Daoy (cell line): ENCODE measurements around the gene FAM221B. TPM values are rescaled to one million over a fixed set of nuclear protein-coding genes. Genes with fewer than 3 reads are reported as not detected.
A peak's percentile ranks its signal among the peaks of the same experiment; 100 is the strongest.

Experiments used
- DNase-seq: peaks from one replicate; pipeline ENCODE4 v3.0.0-alpha.2; 2015; ENCODE audit warnings: low read depth
- total RNA-seq: library from RNA; depleted of rRNA; stranded (reverse); fragments of >200 nt; shearing (Covaris generic); gene quantifications from 2 replicates; pipeline ENCODE4 v1.2.3, GENCODE V29; 2014; rRNA removed

Gene FAM221B, protein sequence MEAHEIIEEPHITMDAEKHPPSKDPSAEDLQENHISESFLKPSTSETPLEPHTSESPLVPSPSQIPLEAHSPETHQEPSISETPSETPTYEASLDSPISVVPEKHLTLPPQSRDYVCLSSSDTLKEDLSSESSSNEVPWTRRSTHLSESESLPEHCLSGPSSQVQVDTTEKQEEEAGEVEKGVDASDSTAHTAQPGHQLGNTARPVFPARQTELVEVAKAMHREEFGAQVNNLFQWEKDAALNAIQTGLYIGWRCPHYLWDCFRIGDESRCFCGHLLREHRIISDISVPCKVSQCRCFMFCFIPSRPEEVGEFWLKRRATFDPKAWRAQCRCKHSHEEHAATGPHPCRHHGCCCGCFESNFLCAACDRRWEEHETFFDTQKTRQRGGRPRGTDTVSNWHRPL
- total RNA-seq, result not detected in 2 replicates

DNA sequence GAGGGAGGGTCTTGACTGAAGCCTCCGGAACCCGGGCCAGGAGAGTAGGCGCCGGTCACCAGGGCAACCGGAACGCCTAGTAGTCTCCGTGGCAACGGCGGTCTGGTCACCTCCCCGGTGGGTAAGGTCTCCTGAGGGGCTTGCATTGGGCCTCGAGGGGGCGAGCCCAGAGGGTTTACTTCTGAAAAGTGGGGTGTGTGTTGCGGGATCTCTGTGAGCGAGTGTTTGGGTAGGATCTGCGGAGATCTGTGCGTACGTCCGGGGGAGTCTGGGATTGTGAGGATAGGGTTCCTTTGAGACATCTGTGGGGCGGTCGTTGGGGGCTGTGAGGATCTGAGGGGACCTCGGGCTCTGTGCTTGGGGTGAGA, at the start of gene FAM221B:
TSS of gene FAM221B (minus strand) at position 17 of the 368 bp plus-strand sequence. CDS start 2,571 bp downstream, outside the sequence.
- DNase-seq, result no peak

DNA sequence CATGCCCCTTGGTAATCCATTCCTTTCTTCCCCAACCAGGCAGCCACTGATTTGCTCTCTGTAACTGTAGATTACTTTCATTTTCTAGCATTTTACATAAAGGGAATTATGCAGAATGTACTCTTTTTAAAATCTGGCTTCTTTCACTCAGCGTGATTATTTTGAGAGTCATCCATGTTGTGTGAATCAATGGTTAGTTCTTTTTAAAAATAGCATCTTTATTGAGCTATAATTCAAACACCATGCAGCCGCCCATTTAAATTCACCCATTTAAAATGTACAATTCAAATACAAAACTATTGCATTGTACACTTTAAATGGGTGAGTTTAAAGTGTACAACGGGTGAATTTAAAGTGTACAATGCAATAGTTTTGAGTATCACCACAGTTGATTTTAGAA, 44.0 kb upstream of the FAM221B start:
- no peak for DNase-seq

DNA sequence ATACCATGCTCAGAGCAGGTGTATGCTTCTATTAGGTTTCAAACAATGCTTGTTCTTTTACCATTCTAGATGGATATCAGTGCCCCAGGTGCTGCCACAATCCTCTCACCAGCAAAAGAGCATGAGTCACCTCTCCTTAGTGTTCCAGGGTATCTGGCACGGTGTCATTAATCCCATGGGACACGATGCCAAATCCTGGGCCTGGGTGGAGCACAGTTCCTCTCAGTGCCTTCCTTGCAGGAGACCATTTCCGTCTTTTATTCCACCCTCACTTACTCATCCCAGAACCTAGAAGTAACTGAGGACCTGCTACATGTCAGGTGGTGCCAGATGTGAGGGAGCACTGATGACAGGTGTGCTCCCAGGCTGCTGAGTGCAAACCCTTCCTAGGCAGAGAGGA, 43.0 kb upstream of the FAM221B start:
- DNase-seq, result peak; percentile 30

DNA sequence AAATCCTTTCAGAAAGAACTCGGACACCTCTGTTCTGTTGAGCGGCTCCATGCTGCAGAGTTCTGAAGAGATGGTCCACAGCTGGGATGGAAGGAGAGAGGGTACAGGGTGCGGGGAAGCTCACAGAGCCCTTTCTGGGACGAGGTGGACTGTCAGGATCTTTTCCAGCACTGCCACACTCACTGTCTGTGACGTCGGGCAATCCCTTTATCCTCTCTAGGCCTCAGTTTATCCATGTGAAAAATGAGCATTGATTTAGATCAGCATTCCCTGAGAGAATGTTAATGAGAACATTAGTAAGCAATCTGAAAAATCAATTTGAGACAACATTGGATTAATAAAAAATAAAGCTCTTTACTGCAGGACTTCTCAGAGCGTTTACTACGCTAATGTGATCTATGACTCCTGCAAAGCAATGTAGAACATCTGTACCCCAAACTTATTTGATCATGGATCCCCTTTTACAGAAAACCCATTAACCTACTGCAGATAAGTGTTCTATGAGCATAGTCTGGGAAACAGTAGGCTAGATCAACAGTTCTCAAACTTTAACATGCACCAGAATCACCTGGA, 41.9 kb upstream of the FAM221B start, which contains the start of gene OR13J1:
TSS of gene OR13J1 (minus strand) at position 51 of the 573 bp plus-strand sequence. CDS start at position 51, 0 bp downstream.
- DNase-seq, result no peak

DNA sequence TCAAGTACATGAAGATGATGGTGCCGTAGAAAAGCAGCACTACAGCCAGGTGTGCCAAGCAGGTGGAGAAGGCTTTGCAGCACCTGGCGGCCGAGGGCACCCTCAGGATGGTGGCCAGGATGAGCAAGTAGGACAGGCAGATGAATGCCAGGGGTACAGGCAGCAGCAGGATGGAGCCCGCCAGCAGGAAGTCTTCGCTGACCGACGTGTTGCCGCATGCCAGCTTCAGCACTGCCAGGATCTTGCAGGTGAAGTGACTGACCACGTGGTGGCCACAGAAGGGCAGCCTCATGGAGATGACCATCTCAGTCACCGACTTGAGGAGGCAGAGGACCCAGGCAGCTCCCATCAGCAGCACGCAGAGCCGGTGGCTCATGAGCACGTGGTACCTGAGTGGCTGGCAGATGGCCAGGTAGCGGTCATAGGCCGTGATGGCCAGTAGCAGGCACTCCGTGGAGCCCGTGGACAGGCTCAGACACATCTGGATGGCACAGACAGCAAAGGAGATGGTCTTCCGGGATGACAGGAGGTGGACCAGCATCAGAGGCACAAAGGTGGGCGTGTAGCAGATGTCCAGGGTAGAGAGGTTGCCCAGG, 41.2 kb upstream of the FAM221B start:
- DNase-seq, result no peak

DNA sequence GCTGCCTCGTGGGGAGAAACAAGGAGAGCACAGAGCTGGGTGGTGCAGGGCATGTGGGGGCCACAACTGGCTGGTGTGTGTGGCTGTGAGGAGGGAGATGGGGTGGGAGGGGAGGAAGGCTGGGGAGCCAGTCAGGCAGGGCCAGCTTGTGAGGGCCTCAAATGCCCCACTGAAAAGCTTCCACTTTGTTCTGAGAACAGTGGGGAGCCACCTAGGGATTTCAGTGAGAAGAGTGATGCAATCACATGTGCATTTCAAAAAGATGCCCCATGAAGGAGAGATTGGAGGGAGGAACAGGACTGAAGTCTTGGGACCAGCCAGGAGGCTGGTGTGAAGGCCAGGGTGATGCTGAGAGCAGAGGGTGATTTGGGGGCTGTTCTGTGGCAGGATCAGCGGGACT, 40.4 kb upstream of the FAM221B start:
- no peak for DNase-seq

DNA sequence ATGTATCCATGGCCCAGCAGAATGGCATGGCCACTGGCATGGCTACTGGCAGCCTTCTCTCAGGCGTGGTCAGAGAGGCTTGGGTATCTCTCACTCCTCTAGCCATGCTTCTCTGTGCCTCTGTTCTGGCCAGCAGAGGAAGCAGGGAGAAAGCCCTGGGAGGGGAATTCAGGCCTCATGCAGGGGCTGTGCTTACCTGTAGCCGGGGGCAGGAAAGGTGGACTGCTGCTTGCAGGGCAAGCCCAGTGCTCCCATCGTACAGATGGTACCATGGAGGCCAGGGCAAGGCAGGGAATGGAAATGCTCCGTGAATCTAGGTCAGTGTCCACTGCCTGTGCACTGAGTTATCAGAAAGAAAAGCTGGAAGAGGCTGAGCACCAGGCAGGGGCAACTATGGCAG, 39.0 kb upstream of the FAM221B start:
- DNase-seq, result no peak

DNA sequence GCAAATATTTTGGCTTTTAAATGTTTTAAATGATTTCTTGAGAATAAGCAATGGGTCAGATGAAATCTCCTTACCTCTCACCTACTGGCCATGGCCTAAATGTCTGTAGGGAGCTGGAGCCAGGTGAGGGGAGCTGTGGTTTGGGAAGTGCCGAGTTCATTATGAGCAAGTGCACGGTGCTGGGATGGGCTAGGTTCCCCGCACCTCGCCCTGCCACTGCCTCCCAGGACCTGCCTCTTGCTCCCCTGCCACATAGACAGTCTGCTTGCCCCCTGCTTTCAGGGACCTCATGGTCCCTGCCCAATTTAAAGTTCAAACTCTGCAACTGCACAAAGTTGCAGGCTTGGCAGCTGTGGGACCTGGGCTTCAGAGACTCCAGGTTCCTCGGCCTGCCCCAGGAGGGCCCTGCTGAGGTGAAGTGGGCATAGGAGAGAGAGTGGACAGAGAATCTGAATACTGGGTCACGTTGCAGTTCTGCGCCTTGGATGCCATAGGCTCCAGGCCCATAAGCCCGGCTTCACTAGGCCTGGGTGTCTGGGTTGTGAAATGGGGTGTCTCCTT, 36.2 kb upstream of the FAM221B start:
- no peak for DNase-seq

DNA sequence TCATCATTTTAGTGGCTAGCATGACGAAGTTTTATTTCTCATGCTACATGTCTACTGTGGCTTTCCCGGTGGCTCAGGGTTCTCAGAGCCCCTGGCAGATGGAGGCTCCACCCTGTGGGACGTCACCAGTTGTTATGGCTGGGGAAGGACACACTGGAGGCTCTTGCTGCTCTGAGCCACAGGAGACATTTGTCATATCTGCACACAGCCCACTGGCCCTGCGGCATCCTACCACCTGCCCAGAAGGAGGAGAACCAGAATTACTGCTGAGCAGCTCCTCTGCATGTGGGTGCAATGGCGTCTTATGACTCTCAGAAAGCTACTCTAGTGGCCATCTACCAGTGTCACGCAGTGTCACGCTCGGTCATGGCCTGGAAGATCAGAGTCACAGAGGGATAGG, 35.1 kb upstream of the FAM221B start:
- no peak for DNase-seq

DNA sequence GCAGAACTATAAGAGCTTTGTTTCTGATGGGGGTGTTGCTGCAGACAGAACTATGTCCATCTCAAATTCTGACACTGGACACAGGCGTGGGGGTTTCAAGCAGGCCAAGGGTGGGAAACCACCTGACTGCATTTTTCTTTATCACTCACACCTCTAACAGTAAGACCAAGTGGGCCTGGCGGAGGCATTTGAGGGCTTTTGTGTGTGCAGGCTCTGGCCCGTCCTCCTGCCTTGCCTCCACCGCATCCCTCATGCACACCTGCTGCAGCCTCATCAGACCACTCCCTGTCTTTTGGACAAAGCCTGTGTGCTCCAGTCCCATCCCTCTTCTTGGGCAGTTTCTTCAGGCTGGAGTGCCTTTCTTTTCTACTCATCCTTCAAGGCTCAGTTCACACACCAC, 33.8 kb upstream of the FAM221B start:
- DNase-seq, result no peak

DNA sequence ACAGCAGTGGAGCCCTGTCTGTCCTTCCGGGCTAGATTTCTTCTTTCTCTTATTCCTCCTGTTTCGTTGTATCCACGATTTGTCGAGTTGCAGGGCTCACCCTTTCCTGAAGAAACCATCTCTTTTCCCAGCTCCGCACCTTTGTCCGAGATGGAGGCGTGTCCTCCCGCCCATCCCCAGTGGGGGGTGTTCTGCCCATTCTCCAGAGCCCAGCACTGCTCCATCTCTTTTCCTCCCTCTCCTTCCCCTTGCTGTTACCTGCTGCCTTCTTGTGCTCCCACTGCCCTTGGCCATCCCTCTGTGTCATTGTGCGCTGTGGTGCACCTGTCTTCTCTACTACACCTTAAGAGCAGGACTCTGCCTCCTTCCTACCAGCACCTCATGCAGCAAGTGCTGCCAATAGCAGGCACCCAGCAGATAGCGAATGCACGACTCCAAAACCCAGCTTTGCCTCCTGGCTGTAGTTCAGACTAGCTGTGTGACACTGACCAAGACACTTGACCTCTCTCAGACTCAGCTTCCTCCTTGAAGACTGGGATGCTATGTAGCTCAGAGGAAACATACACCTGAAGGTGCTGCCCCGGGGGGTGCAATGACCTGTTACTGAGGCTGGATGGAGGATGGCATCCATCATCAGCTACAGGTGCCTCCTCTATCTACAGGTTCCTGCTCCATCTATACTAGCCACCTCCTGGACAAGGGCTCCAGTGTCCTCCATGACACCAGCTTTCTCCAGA, 32.8 kb upstream of the FAM221B start:
- DNase-seq, result no peak

DNA sequence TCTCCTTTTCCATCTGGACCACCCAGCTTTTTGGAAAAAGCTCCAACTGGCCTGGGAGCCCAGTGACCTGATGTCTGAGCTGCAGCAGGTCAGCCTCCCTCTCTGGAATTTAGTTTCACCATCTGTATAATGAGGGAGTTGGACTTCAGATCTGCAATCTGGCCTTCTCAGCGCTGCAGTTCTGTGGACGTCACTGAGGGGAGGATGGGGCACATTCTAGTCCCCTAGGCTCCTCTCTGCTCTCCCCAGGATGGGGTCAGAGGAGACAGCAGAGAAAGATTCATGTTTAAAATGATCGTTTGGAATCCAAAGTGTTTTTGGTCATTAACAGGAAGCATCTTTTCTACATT, 31.4 kb upstream of the FAM221B start:
- DNase-seq, result no peak

DNA sequence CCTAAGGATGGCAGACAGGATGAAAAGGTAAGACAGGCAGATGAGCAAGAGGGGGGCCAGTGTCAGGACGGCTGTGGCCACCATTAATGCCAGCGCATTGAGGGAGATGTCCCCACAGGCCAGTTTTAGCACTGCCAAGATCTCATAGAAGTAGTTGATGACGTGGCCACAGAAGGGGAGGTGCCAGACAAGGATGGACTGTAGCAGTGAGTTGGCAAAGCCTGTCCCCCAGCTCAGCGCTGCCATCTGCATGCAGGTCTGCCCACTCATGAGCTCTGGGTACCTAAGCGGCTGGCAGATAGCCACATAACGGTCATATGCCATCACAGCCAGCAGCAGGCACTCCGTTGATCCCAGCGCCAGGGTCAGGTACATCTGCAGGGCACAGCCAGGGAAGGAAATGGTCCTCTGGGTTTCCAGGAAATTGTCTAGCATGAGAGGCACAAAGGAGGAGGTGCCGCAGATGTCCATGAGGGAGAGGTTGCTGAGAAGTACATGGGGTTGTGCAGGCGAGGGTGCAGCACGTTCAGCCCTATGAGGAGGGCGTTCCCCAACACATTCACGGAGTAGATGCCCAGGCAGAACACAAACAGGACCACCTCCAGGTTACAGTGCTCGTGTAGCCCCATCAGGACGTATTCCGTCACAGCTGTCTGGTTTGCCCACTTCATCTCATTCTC, 30.9 kb upstream of the FAM221B start:
- DNase-seq, result peak; percentile 61

DNA sequence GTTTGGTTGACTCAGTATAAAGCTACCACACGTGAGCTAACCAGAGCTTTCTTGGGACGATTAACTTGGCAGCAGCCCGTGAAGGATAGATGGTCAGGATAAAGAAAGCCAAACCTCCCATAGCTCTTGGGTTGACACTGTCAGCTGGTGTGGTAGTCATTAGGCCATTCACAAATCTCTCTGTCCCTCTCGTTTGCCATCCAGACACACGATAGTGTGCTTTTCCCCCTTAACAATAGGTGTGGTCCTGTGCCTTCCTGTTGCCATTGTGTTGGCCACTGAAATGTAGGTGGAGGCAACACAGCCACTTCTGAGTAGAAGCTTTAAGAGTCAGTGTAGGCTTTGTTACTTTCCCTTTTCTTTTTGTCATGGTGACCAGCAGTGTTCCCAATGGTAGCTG, 29.9 kb upstream of the FAM221B start:
- no peak for DNase-seq

DNA sequence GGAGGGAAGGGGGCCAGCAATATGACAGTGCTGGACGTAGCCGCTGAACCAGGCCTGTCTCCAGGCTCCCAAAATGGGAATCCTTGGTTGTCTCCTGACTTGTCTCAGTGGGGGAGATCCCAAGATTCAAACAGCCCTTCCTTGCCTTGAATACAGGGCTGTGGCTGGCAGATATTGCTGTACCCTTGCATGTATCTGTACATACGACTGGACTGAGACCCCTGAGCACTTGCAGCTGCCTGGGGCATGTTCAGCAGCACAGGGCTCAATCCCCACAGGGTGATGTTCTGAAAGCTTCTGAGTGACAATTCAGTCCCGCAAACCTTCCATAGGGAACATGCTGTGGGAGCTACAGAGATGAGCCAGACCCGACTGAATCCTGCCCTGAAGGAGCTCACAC, 28.4 kb upstream of the FAM221B start:
- no peak for DNase-seq

DNA sequence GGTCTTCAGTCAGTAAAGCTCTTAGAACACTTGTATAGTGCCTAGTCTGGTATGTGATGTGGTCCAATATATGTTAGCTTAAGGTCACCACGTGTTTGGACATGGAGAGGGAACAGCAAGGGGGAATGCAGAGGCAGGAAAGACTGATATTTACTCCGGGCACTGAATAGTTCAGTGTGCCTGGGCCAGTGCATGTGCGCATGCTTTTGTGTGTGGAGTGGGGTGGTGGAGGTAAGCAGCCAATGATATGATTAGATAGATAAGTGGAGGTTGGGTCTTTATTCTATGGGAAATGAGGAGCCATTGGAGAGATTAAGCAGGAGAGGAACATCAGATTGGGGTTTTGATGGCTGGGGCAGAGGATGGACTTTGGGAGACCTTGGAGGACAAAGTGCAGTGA, 27.7 kb upstream of the FAM221B start:
- DNase-seq, result no peak

DNA sequence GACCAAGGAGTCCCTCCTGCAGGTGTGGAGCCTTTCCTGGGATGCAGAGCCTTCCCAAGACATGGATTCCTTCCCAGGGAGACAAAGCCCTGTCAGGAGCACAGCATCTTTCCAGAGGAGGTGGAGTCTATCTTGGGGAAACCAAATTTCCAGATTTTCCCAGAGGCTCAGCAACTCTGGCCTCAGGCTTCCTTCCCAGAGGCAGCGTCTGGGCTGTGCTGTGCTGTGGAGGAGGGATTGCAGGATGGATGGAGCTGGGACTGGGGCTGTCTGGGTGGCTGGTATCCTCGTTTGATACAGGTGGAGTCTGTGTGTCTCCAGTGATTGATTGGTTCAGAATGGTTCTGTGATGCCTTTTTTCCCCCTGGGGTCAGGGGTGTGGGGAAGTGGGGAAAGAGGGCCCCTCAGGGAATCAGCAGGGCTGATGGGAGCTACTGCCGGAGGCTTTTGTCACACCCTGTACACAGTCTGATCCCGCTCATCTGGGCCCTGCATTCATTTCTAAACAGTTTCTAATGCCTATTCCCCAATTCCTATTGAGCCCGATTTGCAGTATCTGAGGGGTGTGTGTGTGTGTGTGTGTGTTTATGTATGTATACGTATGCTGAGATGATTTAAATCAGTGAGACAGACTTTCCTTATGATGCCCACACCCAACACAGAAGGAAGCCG, 25.7 kb upstream of the FAM221B start:
- DNase-seq, result no peak

DNA sequence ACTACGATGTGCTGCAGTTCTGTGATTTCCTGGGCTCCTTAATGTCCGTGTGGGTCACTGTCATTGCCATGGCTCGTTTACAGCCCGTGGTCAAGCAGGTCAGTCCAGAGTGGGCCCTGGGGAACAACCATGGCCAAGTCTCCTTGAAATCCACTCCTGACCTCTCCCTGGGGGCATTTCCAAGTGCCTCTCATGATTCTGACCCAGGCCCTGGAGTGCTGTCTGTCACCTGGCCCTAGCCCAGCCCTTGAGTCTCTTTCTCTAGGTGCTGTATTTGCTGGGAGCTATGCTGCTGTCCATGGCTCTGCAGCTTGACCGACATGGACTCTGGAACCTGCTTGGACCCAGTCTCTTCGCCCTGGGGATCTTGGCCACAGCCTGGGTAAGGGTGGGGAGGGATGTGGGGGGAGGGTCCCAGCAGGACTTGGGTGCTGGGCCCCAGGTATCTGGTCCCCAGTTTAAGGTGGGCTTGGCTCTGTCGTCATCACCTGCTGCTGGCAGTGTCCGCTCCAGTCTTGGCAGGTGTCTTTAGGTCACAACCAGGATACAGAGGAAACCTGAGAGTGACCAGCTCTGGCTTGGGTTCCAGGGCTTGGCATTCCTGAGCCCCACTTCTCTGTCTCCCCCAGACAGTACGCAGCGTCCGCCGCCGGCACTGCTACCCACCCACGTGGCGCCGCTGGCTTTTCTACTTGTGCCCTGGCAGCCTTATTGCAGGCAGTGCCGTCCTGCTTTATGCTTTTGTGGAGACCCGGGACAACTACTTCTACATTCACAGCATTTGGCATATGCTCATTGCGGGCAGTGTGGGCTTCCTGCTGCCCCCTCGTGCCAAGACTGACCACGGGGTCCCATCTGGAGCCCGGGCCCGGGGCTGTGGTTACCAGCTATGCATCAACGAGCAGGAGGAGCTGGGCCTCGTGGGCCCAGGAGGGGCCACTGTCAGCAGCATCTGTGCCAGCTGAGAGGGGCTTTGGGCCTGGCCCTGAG, 24.6 kb upstream of the FAM221B start:
- no peak for DNase-seq

DNA sequence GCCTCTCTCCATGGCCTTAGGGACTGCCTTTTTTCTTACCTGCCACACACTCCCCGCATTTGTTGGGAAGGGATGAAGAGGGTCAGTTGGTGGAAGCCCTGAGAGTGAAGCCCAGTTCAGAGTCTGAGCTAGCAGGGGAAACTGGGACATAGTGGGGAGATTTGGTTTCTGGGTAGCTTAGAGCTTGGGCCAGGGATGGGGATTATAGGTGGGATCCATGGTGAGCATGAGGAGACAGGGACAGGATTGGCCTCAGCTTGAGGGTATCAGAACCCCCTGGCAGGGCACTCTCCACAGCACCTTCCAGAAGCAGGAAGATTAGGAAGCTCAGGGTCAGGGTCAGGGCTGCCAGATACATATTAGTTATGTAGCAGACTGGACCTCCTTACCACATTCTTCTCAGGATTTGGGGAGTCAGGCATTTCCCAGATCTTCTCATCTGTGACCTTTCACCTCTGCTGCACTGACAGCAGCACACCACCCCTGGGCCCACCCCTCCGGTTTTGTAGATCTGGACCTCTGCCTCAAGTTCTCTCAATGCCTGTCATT, 23.8 kb upstream of the FAM221B start:
- no peak for DNase-seq
